Ovary (tissue), 9 donors: ENCODE results near the gene UCHL5. TPM values are rescaled to one million over a fixed set of nuclear protein-coding genes. Genes with fewer than 3 reads are reported as not detected.

Experiments
- DNase-seq, 5 donors: peaks; one replicate each; pipeline ENCODE4 v3.0.0-alpha.2; 2019 to 2020
- H3K27ac ChIP-seq, 2 donors: fragments of 200-600 bp; one replicate each; pipeline versions ENCODE4 v1.5.1 to v1.8.0; 2019 to 2022
- H3K27me3 ChIP-seq: fragments of 200-600 bp; one replicate; pipeline ENCODE4 v1.8.0; 2022
- H3K36me3 ChIP-seq: fragments of 200-600 bp; sonication (generic); one replicate; pipeline ENCODE4 v1.5.1; 2019
- H3K4me1 ChIP-seq: one replicate; pipeline ENCODE4 v1.8.1; 2013; ENCODE audit warnings: mild to moderate bottlenecking, moderate library complexity; ENCODE audit not compliant: insufficient read depth
- H3K4me3 ChIP-seq: fragments of 200-600 bp; sonication (generic); one replicate; pipeline ENCODE4 v1.5.1; 2017
- H3K9me3 ChIP-seq, 2 donors: fragments of 200-600 bp in 1 of 2; sonication (generic) in 1 of 2; one replicate each; pipeline versions ENCODE4 v1.5.1 to v1.8.1; 2013 to 2019; ENCODE audit warnings: mild to moderate bottlenecking in 1 of 2, moderate library complexity in 1 of 2
- CTCF ChIP-seq, 3 donors: fragments of 450-650 bp in 2 of 3; fragments of 200-600 bp in 1 of 3; IDR thresholded peaks; one replicate each; pipeline versions ENCODE4 v1.5.1 to v1.8.0; 2016 to 2022; ENCODE audit warnings: antibody characterized with exemption in 3 of 3, mild to moderate bottlenecking in 1 of 3
- EP300 ChIP-seq: sonication (generic); formaldehyde crosslinking; IDR thresholded peaks from one replicate; pipeline ENCODE4 v1.6.1; 2017; ENCODE audit warnings: antibody characterized with exemption
- POLR2A ChIP-seq: fragments of 450-650 bp; IDR thresholded peaks from one replicate; pipeline ENCODE4 v1.6.1; 2017; ENCODE audit warnings: antibody characterized with exemption, mild to moderate bottlenecking, moderate library complexity
- WGBS, 3 donors: extraction: QIAGEN DNeasy Blood & Tissue Kit in 1 of 3; methylation state at CpG; one replicate each; pipeline versions ENCODE4 v1.1.5 to v1.1.7; 2013 to 2017; 5-methylcytosine and 5-hydroxymethylcytosine counted together
- intact Hi-C, 4 donors: fragments of 100-400 bp; cut with DNase I; formaldehyde crosslinking; loops; one replicate each; pipeline versions ENCODE4 v1.11.0 to v1.15.1; 2022 to 2023
- polyA plus RNA-seq, 2 donors: library from polyadenylated mRNA; stranded (reverse); fragments of 200-250 nt in 1 of 2; fragments of 350-450 nt in 1 of 2; fragmentation: Illumina TruSeq in 1 of 2; extraction: RNeasy Lipid Tissue Mini Kit (QIAGEN cat#74804) in 1 of 2; gene quantifications; one replicate each; pipeline ENCODE4 v1.2.3, GENCODE V29; 2013 to 2014
- total RNA-seq, 7 donors: library from RNA; depleted of rRNA in 2 of 7; stranded (reverse); fragments of >200 nt in 2 of 7; fragmentation: NEBNext Ultra II Directional in 3 of 7; extraction: Animal tissue kit (Norgen Biotek cat#: 25700) in 3 of 7; gene quantifications; one replicate each; pipeline versions ENCODE4 v1.1.0 to v1.2.4, GENCODE V29; 2016 to 2023
- donor health status: DM: no; HTN: no; CAD: no; lungs with moderate emphysema.
- donor health status: DM: no; HTN: no; CAD: no.
- donor health status: Bipolar disorder and iron deficiency.
- donor health status: DM: yes; HTN: yes; CAD: no.
- donor health status: DM: no; HTN: no; CAD: no.
- donor health status: DM: yes; HTN: yes; CAD: no.

UCHL5 gene
- total and polyA plus RNA-seq, 9 donors: 12.3 to 29.3 (median 23.3) TPM

GRCh38 chr1:193094112-193094511 is 35.0 kb upstream of the UCHL5 start:
- Histone ChIP-seq H3K4me3 (no peak overlapping the region), H3K9me3 (no peaks in the 10 kb centered on the region), H3K27me3 (no peaks in the 10 kb centered on the region), H3K36me3 (no peaks in the 10 kb centered on the region), H3K4me1 (no peaks in the 10 kb centered on the region), H3K27ac (no peak overlapping the region)
- intact Hi-C loops: no loop called here
- TF ChIP-seq EP300: no peak
- no peak for TF ChIP-seq POLR2A
- no peak for TF ChIP-seq CTCF (IDR thresholded peaks at IDR 0.05)
- no peak for DNase-seq
- WGBS, 3 donors: 95 to 96% (median 96%) methylated on average over 11 of the region's 11 CpGs

- Histone ChIP-seq H3K9me3 (no peaks in the 10 kb centered on the region), H3K4me3 (no peak overlapping the region), H3K36me3 (no peaks in the 10 kb centered on the region), H3K27ac (no peak overlapping the region), H3K4me1 (peaks cover 2% of the 10 kb centered on the region), H3K27me3 (no peaks in the 10 kb centered on the region)
- TF ChIP-seq CTCF (IDR thresholded peaks at IDR 0.05) (no peak), EP300 (no peak), POLR2A (no peak)
- DNase-seq: no peak
- intact Hi-C loops: no loop called here
- WGBS, 3 donors: 18 to 33% (median 28%) methylated on average over 1 of the region's 1 CpG
Observed at GRCh38 chr1:193090865-193091264, 31.7 kb upstream of the UCHL5 start.

DNA sequence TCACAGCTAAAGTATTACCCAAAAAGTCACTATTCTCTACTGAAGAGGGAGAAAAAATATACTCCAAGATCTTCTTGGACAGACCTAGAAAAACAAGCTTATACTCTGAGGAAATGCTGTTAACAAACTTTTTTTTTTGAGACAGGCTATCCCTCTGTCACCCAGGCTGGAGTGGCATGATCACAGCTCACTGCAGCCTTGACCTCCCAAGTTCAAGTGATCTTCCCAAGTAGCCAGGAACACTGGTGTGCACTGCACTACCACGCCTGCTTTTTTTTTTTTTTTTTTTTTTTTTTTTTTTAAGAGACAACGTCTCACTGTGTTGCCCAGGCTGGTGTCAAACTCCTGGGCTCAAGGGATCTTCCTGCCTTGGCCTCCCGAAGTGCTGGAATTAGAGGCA is 28.7 kb upstream of the UCHL5 start:
- Histone ChIP-seq H3K27me3 (no peaks in the 10 kb centered on the region), H3K4me3 (no peak overlapping the region), H3K9me3 (no peaks in the 10 kb centered on the region), H3K36me3 (no peaks in the 10 kb centered on the region), H3K4me1 (peaks cover 2% of the 10 kb centered on the region), H3K27ac (no peak overlapping the region)
- intact Hi-C loops: no loop called here
- no peak for TF ChIP-seq EP300
- no peak for TF ChIP-seq CTCF (IDR thresholded peaks at IDR 0.05)
- no peak for TF ChIP-seq POLR2A
- WGBS, 3 donors: 18 to 41% (median 29%) methylated on average over 3 of the region's 3 CpGs
- DNase-seq: no peak

GRCh38 chr1:193086342-193086741 is 27.2 kb upstream of the UCHL5 start:
- Histone ChIP-seq H3K9me3 (no peaks in the 10 kb centered on the region), H3K27me3 (no peaks in the 10 kb centered on the region), H3K4me1 (peaks cover 2% of the 10 kb centered on the region), H3K27ac (no peak overlapping the region), H3K36me3 (no peaks in the 10 kb centered on the region), H3K4me3 (no peak overlapping the region)
- WGBS, 3 donors: 92 to 95% (median 93%) methylated on average over 3 of the region's 3 CpGs
- intact Hi-C loops: no loop called here
- no peak for DNase-seq
- no peak for TF ChIP-seq POLR2A
- no peak for TF ChIP-seq CTCF (IDR thresholded peaks at IDR 0.05)
- no peak for TF ChIP-seq EP300

DNA sequence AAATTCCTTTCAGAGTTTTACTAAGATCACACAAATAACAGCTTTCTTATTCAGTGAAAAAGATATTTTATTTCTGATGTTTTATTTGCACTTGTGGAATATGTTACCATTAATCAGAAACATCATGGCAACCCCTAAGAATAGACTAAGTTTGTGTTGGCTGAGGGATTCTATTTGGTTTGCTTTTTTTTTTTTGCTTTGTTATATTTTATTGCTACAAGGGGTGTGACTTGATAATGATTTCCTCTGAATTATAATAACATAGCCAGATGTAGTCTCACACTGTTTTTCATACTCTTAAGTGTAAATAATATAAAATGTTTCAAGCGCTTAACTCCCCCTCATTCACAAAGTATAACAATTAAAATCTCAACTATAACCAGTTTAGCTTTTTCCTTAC is 26.1 kb upstream of the UCHL5 start:
- Histone ChIP-seq H3K36me3 (no peaks in the 10 kb centered on the region), H3K4me1 (peaks cover 2% of the 10 kb centered on the region), H3K9me3 (no peaks in the 10 kb centered on the region), H3K27ac (no peak overlapping the region), H3K4me3 (no peak overlapping the region), H3K27me3 (no peaks in the 10 kb centered on the region)
- intact Hi-C loops: no loop called here
- no peak for DNase-seq
- TF ChIP-seq EP300: no peak
- TF ChIP-seq POLR2A: no peak
- TF ChIP-seq CTCF (IDR thresholded peaks at IDR 0.05): no peak
- WGBS, 3 donors: 17 to 44% (median 17%) methylated on average over 1 of the region's 1 CpG
